OCI-LY3 (cell line): Measurements from ENCODE around the gene ITPR1.

Experiments
- EZH2phosphoT487 ChIP-seq: fragments of 200-600 bp; shearing (Covaris generic); IDR thresholded peaks from 2 replicates; pipeline ENCODE4 v1.6.1; 2018; ENCODE audit warnings: antibody characterized with exemption, mixed run types, low read depth
- TF ChIP-seq, protein P1 (sequence below): fragments of 200-600, 300-600 bp; sonication (generic); IDR thresholded peaks from 2 replicates; pipeline ENCODE4 v1.5.1; 2014; ENCODE audit warnings: antibody characterized with exemption, low read length, low read depth

GRCh38 chr3:4744405-4745234 lies 251.5 kb downstream of the ITPR1 start:
- TF ChIP-seq, protein P1, sequence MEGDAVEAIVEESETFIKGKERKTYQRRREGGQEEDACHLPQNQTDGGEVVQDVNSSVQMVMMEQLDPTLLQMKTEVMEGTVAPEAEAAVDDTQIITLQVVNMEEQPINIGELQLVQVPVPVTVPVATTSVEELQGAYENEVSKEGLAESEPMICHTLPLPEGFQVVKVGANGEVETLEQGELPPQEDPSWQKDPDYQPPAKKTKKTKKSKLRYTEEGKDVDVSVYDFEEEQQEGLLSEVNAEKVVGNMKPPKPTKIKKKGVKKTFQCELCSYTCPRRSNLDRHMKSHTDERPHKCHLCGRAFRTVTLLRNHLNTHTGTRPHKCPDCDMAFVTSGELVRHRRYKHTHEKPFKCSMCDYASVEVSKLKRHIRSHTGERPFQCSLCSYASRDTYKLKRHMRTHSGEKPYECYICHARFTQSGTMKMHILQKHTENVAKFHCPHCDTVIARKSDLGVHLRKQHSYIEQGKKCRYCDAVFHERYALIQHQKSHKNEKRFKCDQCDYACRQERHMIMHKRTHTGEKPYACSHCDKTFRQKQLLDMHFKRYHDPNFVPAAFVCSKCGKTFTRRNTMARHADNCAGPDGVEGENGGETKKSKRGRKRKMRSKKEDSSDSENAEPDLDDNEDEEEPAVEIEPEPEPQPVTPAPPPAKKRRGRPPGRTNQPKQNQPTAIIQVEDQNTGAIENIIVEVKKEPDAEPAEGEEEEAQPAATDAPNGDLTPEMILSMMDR = no peak
- no peak for TF ChIP-seq EZH2phosphoT487
